ENCODE measurements around the gene YARS1.

Gene YARS1

GRCh38 chr1:32741059-32741412 is 76.1 kb downstream of the YARS1 start:
- no peak overlapping the region; the same call in 1 of the 2 replicates for H3K9ac ChIP-seq (ENCODE audit: low read length)
- H3K4me1 ChIP-seq (ENCODE audit: low read length): peaks cover 8% of the 10 kb centered on the region
- H2AFZ ChIP-seq (ENCODE audit: low read depth, low read length): no peak overlapping the region
- H3K9me3 ChIP-seq (ENCODE audit: insufficient read depth, low read length): no peaks in the 10 kb centered on the region
- no peak overlapping the region for H3K27ac ChIP-seq (ENCODE audit: low read length)
- TF ChIP-seq EZH2phosphoT487 (IDR thresholded peaks at IDR 0.05; ENCODE audit: low read depth): no peak
- no peak for TF ChIP-seq CTCF (IDR thresholded peaks at IDR 0.05; ENCODE audit: low read depth, low read length)
- H4K20me1 ChIP-seq (ENCODE audit: insufficient read depth, low read length): no peaks in the 10 kb centered on the region
- no peaks in the 10 kb centered on the region for H3K36me3 ChIP-seq (replicated peaks; ENCODE audit: low read depth, low read length)
- peak overlapping the region; percentile 68 for H3K4me3 ChIP-seq (ENCODE audit: low read length)
- H3K27me3 ChIP-seq (ENCODE audit: low read depth, low read length): no peaks in the 10 kb centered on the region
- H3K4me2 ChIP-seq (ENCODE audit: low read length): peak overlapping the region; percentile 53
- no peaks in the 10 kb centered on the region for H3K79me2 ChIP-seq (ENCODE audit: low read length)

GRCh38 chr1:32736812-32737791 is 80.1 kb downstream of the YARS1 start:
- Histone ChIP-seq H3K36me3 (replicated peaks; ENCODE audit: low read depth, low read length) (no peaks in the 10 kb centered on the region), H4K20me1 (ENCODE audit: insufficient read depth, low read length) (no peaks in the 10 kb centered on the region), H3K27ac (ENCODE audit: low read length) (no peak overlapping the region), H3K9me3 (ENCODE audit: insufficient read depth, low read length) (no peaks in the 10 kb centered on the region), H3K9ac (ENCODE audit: low read length) (no peak overlapping the region), H3K4me1 (ENCODE audit: low read length) (no peaks in the 10 kb centered on the region), H3K4me3 (ENCODE audit: low read length) (no peak overlapping the region), H3K4me2 (ENCODE audit: low read length) (no peak overlapping the region), H3K79me2 (ENCODE audit: low read length) (no peaks in the 10 kb centered on the region), H2AFZ (ENCODE audit: low read depth, low read length) (no peak overlapping the region), H3K27me3 (ENCODE audit: low read depth, low read length) (no peaks in the 10 kb centered on the region)
- TF ChIP-seq EZH2phosphoT487 (IDR thresholded peaks at IDR 0.05; ENCODE audit: low read depth): no peak
- no peak for TF ChIP-seq CTCF (IDR thresholded peaks at IDR 0.05; ENCODE audit: low read depth, low read length)

- H2AFZ ChIP-seq (ENCODE audit: low read depth, low read length): no peak overlapping the region
- no peaks in the 10 kb centered on the region for H4K20me1 ChIP-seq (ENCODE audit: insufficient read depth, low read length)
- H3K9ac ChIP-seq (ENCODE audit: low read length): no peak overlapping the region
Observed at GRCh38 chr1:32733582-32734321, 83.4 kb downstream of the YARS1 start.

More at GRCh38 chr1:32733582-32734321, 83.4 kb downstream of the YARS1 start:
- H3K27me3 ChIP-seq (ENCODE audit: low read depth, low read length): no peaks in the 10 kb centered on the region
- H3K4me1 ChIP-seq (ENCODE audit: low read length): no peaks in the 10 kb centered on the region
- no peak overlapping the region for H3K4me2 ChIP-seq (ENCODE audit: low read length)
- H3K9me3 ChIP-seq (ENCODE audit: insufficient read depth, low read length): no peaks in the 10 kb centered on the region
- H3K79me2 ChIP-seq (ENCODE audit: low read length): no peaks in the 10 kb centered on the region
- no peak overlapping the region for H3K4me3 ChIP-seq (ENCODE audit: low read length)
- no peak overlapping the region for H3K27ac ChIP-seq (ENCODE audit: low read length)
- no peaks in the 10 kb centered on the region for H3K36me3 ChIP-seq (replicated peaks; ENCODE audit: low read depth, low read length)
- TF ChIP-seq EZH2phosphoT487 (IDR thresholded peaks at IDR 0.05; ENCODE audit: low read depth) (no peak), CTCF (IDR thresholded peaks at IDR 0.05; ENCODE audit: low read depth, low read length) (no peak)

Data from OCI-LY3 (cell line).